ENCODE measurements around the gene FOXK1. TPM values are rescaled to one million over a fixed set of nuclear protein-coding genes. Genes with fewer than 3 reads are reported as not detected.

FOXK1 gene
- total RNA-seq, 1 experiment from 2014 or later = 17.4 TPM

DNA sequence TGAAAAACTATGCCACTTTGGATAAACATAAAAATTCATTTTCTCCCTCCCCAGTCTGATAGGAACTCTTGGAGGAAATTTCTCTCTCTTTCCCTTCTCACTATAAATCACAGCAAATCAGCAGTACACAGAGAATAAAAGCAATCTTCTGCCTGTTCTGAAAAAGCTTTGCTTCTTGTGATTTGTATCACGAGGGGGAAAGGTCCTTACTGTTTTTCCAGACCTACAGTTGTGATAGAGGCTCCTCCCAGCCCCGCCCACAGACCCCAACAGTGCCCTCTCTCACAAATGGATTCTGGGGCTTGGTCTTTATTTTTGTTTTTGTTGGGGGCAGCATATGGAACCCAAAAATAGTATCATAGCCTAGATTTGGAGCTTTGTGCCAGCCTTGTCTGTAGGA is 12.2 kb downstream of the FOXK1 start:
- DNase-seq (ENCODE audit: low read depth in 1 of 2, low spot score in 2 of 2) = no peak
- H3K4me1 ChIP-seq (replicated peaks) = peaks cover 13% of the 10 kb centered on the region
- H3K9me3 ChIP-seq (replicated peaks) = no peaks in the 10 kb centered on the region
- H3K4me3 ChIP-seq = no peak overlapping the region
- no peak overlapping the region for H3K27ac ChIP-seq
- H3K27me3 ChIP-seq (replicated peaks) = no peaks in the 10 kb centered on the region
- H3K36me3 ChIP-seq = peaks cover 4% of the 10 kb centered on the region; the same call in 1 of the 2 replicates

DNA sequence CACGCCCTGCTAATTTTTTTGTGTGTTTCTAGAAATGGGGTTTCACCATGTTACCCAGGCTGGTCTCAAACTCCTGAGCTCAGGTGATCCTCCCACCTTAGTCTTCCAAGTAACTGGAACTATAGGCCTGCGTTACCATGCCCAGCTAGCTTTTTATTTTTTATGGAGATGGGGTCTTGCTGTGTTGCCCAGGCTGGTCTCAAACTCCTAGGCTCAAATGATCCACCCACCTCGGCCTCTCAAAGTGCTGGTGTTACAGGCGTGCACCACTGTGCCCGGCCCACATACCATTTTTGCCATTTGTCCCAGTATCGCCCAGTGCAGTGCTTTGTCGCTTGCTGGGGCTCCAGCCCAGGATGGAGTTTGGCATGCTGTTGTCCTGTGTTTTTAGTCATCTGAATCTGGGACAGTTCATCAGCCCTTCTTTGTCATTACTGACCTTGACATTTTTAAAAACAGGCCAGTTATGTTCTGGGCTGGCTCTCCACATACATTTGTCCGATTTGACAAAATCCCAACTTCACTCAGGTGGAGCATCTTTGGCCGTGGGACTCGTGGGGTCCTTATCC is 16.7 kb downstream of the FOXK1 start:
- H3K9me3 ChIP-seq (replicated peaks) = no peaks in the 10 kb centered on the region
- H3K27ac ChIP-seq = no peak overlapping the region
- no peak for DNase-seq (ENCODE audit: low read depth in 1 of 2, low spot score in 2 of 2)
- H3K36me3 ChIP-seq = no peaks in the 10 kb centered on the region
- no peaks in the 10 kb centered on the region for H3K27me3 ChIP-seq (replicated peaks)
- H3K4me3 ChIP-seq = no peak overlapping the region
- peaks cover 30% of the 10 kb centered on the region for H3K4me1 ChIP-seq (replicated peaks)

DNA sequence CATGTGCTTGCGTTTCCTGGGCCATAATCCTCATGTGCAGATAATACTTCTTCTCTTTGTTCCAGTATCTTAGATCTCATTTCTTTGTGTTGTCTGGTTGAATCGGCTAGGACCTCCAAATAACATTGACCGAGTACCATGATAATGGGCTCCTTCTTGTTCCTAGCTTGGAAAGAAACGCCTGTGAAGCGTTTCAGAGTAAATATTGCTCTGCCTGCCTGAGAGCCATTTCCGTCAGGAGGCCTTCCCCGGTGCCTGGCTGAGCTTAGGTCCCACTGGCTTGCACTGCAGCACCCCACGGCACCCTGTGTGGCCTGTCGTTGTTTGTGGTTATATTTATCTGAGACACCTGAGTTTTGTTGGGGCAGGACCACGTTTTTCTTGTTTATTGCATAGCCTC is 17.7 kb downstream of the FOXK1 start:
- Histone ChIP-seq H3K36me3 (no peaks in the 10 kb centered on the region), H3K9me3 (replicated peaks) (no peaks in the 10 kb centered on the region), H3K27me3 (replicated peaks) (no peaks in the 10 kb centered on the region), H3K4me3 (no peak overlapping the region), H3K4me1 (replicated peaks) (peaks cover 24% of the 10 kb centered on the region), H3K27ac (no peak overlapping the region)
- DNase-seq (ENCODE audit: low read depth in 1 of 2, low spot score in 2 of 2) = no peak

DNA sequence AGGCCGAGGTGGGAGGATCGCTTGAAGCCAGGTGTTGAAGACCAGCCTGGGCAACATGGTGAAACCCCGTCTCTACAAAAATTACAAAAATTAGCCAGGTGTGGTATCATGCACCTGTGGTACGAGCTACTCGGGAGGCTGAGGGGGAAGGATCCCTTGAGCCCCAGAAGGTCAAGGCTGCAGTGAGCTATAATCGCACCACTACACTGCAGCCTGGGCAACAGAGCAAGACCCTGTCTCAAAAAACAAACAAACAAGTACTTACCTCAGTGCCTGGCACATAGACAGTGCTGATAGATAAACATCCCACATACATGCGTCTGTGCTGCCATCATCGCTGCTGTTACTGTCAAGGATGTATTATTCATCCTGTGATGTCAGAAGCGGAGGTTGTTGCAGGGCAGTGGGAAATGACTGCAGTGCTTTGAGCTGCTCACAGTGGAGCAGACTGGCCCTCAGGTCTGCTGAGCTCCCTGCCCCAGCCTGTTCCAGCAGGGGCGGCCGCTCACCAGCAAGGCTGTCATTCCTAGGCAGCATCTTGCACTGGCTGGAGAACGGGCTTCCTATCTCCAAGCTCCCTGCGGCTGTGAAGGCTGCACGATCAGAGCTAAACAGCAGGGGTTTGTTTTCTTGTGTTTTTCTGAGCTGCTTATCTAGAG is 18.6 kb downstream of the FOXK1 start:
- Histone ChIP-seq H3K9me3 (replicated peaks) (no peaks in the 10 kb centered on the region), H3K27me3 (replicated peaks) (no peaks in the 10 kb centered on the region), H3K27ac (no peak overlapping the region), H3K4me1 (replicated peaks) (peaks cover 17% of the 10 kb centered on the region), H3K36me3 (no peaks in the 10 kb centered on the region), H3K4me3 (no peak overlapping the region)
- DNase-seq (ENCODE audit: low read depth in 1 of 2, low spot score in 2 of 2) = no peak

DNA sequence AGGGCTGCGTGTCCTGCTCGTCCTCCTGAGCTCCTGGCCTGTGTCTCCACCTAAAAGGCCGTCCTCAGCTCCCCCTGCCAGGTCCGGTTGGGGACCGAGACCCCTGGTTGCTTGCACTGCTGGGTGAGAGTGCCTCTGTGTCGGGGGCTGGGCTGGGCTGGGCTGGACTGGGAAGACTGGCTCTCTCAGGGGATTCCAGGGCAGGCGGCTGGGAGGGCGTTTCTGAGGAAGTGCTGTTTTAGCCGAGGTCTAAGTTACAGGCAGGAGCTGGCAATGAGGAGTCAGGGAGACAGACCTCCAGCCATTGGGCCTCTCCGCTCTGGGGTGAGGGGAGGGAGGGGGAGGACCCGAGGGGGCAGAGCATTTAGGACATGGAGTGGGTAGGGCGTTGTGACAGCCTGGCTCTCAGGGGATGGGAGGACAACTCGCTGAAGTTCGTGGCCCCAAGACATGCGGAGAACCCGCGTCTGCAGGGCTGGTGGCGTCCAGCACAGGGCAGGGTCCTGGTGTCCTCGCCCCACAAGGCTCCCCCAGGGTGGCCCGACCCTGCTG is 20.9 kb downstream of the FOXK1 start:
- no peak for DNase-seq (ENCODE audit: low read depth in 1 of 2, low spot score in 2 of 2)
- Histone ChIP-seq H3K36me3 (no peaks in the 10 kb centered on the region), H3K4me3 (no peak overlapping the region), H3K27ac (no peak overlapping the region), H3K4me1 (replicated peaks) (peaks cover 21% of the 10 kb centered on the region), H3K9me3 (replicated peaks) (no peaks in the 10 kb centered on the region), H3K27me3 (replicated peaks) (no peaks in the 10 kb centered on the region)

DNA sequence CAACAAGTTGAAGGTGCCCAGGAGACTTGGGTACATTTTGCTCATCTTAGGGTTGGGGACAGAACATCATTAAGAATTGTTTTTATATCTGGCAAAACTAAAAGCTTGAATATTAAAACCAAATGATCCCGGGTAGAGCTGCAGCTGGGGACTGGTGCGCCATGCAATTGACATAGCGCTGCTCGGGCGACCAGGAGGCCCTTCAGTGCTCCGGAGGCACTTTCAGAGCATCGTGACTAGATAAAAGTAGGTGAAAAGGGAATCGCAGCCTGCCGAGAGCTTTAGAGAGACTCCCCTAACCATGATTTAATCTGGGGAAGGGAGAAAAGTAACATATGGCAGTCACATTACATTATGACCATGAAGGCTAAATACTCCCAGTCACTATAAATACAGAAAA is 21.4 kb downstream of the FOXK1 start:
- H3K36me3 ChIP-seq = no peaks in the 10 kb centered on the region
- H3K4me1 ChIP-seq (replicated peaks) = peaks cover 21% of the 10 kb centered on the region
- no peaks in the 10 kb centered on the region for H3K9me3 ChIP-seq (replicated peaks)
- no peak for DNase-seq (ENCODE audit: low read depth in 1 of 2, low spot score in 2 of 2)
- H3K27me3 ChIP-seq (replicated peaks) = no peaks in the 10 kb centered on the region
- no peak overlapping the region for H3K4me3 ChIP-seq
- H3K27ac ChIP-seq = no peak overlapping the region

DNA sequence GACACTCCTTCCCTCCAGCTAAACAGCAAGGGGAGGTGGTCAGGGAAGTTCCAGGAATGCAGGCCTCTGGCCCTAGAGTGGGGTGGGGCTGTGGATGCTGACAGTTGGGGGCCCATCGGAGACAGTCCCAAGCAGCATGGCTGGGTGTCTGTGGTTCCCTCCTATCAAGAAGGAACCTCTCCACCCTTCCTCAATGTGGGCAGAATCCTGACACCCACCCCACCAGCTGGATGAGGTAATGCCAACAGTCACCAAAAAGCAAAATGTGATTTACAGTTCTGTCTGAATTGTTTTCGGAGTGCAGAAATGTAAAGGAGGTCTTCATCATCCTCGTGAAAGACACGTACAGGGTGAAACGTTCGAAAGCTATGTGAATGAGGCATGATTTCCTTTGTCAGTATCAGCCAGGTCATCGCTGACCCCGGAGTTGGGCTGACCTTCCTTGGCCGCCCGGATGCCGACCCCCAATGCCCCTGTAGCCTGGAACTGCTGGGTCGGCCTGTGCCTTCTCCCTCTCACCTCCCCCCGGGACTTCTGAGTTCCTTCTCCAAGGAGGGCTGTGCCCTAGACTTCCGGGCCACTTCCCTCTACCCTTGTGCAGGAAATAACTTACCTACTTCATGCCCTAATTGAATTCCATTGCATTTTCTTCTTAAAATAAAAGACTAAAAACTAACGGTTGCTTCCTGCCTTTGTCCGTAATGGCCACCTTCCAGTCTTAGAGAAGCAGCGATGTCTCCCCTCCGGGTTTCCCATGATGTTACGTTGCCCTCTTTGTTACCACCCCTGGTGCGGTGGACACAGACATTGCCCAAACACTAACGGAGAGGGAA is 24.5 kb downstream of the FOXK1 start:
- Histone ChIP-seq H3K4me1 (replicated peaks) (peaks cover 4% of the 10 kb centered on the region; the same call in 1 of the 2 replicates), H3K4me3 (no peak overlapping the region), H3K27ac (no peak overlapping the region), H3K36me3 (0 out of 2 replicates have a peak, but pooled peaks cover 2% of the 10 kb centered on the region), H3K9me3 (replicated peaks) (no peaks in the 10 kb centered on the region), H3K27me3 (replicated peaks) (no peaks in the 10 kb centered on the region)
- DNase-seq (ENCODE audit: low read depth in 1 of 2, low spot score in 2 of 2) = no peak

DNA sequence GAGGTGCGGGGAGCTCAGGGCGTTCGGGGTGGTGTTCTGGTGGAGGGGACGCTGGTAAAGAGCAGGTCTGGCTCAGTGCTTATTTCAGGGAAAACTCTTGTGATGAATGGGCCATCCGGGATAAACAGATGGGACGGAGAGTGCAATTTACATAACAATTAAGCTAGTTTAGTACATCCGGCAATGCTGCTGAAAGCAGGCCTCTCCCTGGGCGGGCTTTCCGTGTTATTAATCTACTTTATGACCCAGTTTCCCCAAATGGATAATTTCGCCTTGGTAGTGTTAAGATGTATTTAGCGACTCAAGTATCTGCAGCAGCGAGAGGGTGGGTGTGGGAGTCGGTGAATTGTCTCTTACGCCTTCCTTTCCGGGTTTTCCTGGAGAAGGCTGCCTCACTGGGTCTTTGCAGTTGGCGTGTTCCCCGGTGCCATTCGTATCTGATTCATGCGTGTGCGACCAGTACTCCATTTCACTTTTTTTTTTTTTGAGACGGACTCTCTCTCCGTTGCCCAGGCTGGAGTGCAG is 25.2 kb downstream of the FOXK1 start:
- H3K36me3 ChIP-seq = 0 out of 2 replicates have a peak, but pooled peaks cover 3% of the 10 kb centered on the region
- H3K9me3 ChIP-seq (replicated peaks) = no peaks in the 10 kb centered on the region
- H3K4me3 ChIP-seq = no peak overlapping the region
- H3K4me1 ChIP-seq (replicated peaks) = peaks cover 6% of the 10 kb centered on the region
- no peak overlapping the region for H3K27ac ChIP-seq
- H3K27me3 ChIP-seq (replicated peaks) = no peaks in the 10 kb centered on the region
- no peak for DNase-seq (ENCODE audit: low read depth in 1 of 2, low spot score in 2 of 2)

DNA sequence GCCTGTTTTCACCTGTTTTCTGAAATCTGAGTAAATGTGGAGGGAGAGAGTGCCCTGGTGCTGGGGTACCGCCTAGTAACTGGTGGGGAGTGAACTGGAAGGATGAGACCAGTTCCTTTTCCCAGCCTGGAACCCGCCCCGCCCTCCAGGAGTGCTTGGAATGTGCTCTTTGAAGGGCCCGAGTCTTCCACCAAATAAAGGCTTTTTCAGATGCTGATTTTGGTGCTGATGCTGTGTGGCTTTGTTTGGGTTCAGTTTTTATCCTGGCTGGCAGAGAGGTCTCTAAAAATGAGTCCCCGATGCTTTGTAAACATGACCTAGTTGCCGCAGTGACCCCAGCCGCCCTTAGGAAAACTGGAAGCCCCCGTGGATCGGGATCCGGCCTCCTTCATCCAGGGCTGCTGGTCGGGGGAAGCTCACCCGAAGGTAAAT is 25.9 kb downstream of the FOXK1 start:
- no peak for DNase-seq (ENCODE audit: low read depth in 1 of 2, low spot score in 2 of 2)

DNA sequence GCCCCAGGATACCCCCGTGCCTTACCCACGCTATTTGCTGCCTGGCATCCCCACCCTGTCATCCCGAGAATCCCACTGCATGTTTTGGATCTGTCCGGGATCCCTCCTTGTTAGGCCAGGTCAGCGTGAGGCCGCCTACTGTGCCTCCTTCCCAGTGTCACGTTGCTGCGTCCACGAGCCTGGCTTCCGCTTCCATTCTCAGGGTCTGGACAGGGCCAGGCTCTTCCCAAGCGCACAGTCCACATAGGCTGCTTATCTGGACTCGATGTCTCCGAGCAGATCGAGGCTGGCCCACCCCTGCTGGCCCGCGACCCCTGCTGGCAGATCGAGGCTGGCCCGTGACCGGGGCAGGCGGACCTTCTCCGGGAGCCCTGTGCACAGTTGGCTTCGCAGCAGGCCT is 27.1 kb downstream of the FOXK1 start:
- H3K9me3 ChIP-seq (replicated peaks) = no peaks in the 10 kb centered on the region
- H3K27ac ChIP-seq = no peak overlapping the region
- H3K4me1 ChIP-seq (replicated peaks) = peaks cover 20% of the 10 kb centered on the region
- DNase-seq (ENCODE audit: low read depth in 1 of 2, low spot score in 2 of 2) = no peak
- H3K36me3 ChIP-seq = peaks cover 3% of the 10 kb centered on the region; the same call in 1 of the 2 replicates
- H3K27me3 ChIP-seq (replicated peaks) = no peaks in the 10 kb centered on the region
- no peak overlapping the region for H3K4me3 ChIP-seq

More for the DNA sequence above, 25.9 kb downstream of the FOXK1 start:
- H3K27ac ChIP-seq = no peak overlapping the region
- H3K9me3 ChIP-seq (replicated peaks) = no peaks in the 10 kb centered on the region
- 0 out of 2 replicates have a peak, but pooled peaks cover 3% of the 10 kb centered on the region for H3K36me3 ChIP-seq
- peaks cover 14% of the 10 kb centered on the region for H3K4me1 ChIP-seq (replicated peaks)
- H3K4me3 ChIP-seq = no peak overlapping the region
- H3K27me3 ChIP-seq (replicated peaks) = no peaks in the 10 kb centered on the region

DNA sequence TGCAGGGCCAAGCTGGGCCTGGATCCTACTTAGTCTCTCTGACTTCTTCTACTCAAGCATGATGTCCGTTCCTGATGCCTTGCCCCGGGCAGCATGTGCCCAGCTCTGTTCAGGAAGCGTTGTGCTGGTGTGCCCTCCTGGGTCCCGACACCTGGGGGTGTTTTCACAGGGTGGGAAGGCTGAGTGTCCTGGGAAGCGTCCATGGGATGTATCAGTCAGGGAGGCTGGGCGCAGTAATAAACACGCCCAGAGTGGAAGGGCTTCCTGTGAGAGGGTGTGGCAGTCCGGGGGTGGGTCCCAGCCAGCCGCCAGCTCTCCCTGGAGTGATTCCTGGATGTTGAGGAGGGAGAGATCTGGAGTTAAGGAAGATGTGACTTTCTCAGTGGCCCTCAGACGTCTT is 29.0 kb downstream of the FOXK1 start:
- H3K9me3 ChIP-seq (replicated peaks) = no peaks in the 10 kb centered on the region
- H3K36me3 ChIP-seq = peaks cover 3% of the 10 kb centered on the region; the same call in 1 of the 2 replicates
- DNase-seq (ENCODE audit: low read depth in 1 of 2, low spot score in 2 of 2) = no peak
- peaks cover 20% of the 10 kb centered on the region for H3K4me1 ChIP-seq (replicated peaks)
- no peaks in the 10 kb centered on the region for H3K27me3 ChIP-seq (replicated peaks)
- H3K4me3 ChIP-seq = no peak overlapping the region
- H3K27ac ChIP-seq = no peak overlapping the region

DNA sequence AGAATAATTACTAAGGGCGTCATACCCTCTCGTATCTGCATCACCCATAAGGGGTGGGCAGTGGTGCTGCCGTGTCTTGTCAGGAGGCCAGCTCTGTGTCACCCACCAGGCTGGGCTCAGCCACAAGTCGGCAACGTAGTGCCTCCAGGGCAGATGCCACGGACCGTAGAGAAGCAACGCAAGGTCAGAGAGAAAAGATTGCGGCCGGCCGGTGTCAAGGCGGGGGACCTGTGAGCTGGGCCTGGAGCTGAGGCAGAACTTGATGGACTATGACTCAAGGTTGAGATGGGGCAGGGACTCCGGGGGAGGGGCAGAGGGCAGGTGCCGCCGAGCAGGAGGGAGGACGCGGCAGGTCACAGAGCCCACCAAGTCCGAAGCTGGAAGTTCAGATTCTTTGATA is 29.5 kb downstream of the FOXK1 start:
- H3K27me3 ChIP-seq (replicated peaks) = no peaks in the 10 kb centered on the region
- DNase-seq (ENCODE audit: low read depth in 1 of 2, low spot score in 2 of 2) = no peak
- no peak overlapping the region for H3K4me3 ChIP-seq
- peaks cover 16% of the 10 kb centered on the region for H3K4me1 ChIP-seq (replicated peaks)
- H3K9me3 ChIP-seq (replicated peaks) = no peaks in the 10 kb centered on the region
- no peak overlapping the region for H3K27ac ChIP-seq
- peaks cover 3% of the 10 kb centered on the region; the same call in 1 of the 2 replicates for H3K36me3 ChIP-seq

DNA sequence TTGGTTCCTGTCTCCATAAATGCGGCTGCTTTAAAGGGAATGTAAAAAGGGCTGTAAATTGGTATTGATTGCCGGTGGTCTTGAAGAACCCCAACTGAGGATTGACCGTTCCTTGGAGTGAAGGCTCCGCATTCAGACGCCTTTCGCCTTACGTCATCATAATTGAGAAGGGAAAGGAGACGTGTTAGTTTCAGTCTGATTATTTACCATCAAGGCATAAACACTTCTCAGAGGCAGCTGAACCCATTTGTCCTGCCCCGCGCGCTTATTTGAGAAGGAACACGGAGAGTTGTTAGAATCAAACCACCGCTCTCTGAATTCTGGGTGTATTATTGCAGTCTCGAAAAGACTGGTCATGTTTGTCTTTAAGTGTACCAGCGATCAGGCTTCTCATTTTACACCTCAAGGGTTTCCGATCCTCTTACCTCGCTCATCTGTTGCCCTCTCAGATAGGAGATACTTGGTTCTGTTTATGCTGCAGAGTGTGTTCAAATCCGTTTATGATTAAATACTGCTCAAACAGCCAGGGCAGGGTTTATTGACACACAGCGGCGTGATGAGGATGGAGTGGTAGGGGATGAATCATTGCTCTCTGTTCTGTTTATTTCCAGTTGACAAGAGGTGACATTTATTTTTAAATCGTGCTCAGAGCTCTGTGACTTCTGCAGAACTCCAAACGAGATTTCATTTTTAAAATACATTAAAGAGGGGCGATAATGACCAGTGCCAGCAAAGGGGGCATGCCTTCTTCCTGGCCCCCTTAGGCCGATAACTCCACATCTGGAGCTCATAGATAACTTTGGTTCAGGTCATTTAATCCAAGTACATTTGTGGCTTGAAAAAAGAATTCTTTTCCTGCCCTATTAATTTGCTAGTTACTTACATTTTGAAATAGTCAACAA is 30.4 kb downstream of the FOXK1 start:
- Histone ChIP-seq H3K27ac (no peak overlapping the region), H3K4me1 (replicated peaks) (peaks cover 16% of the 10 kb centered on the region), H3K9me3 (replicated peaks) (no peaks in the 10 kb centered on the region), H3K4me3 (no peak overlapping the region), H3K27me3 (replicated peaks) (no peaks in the 10 kb centered on the region), H3K36me3 (peaks cover 3% of the 10 kb centered on the region; the same call in 1 of the 2 replicates)
- DNase-seq (ENCODE audit: low read depth in 1 of 2, low spot score in 2 of 2) = peak in 1 of 2 experiments; percentile 51

Data from SJSA1 (cell line).